Measurements from ENCODE around the gene PLEKHM3.
A peak's percentile ranks its signal among the peaks of the same experiment; 100 is the strongest.

Gene PLEKHM3

GRCh38 chr2:208072250-208072892, 47.0 kb upstream of the PLEKHM3 start (continued):
- no peak for TF ChIP-seq PRDM4 (tag by site-specific recombination; IDR thresholded peaks at IDR 0.05)
- no peak for TF ChIP-seq ZNF18 (tag by site-specific recombination; IDR thresholded peaks at IDR 0.05)
- peak; percentile 70 for TF ChIP-seq ZNF513 (tag by site-specific recombination; IDR thresholded peaks at IDR 0.05)
- TF ChIP-seq HOXC10 (CRISPR knock-in tag; IDR thresholded peaks at IDR 0.05) = no peak
- TF ChIP-seq ZNF140 (tag by site-specific recombination; IDR thresholded peaks at IDR 0.05) = no peak
- TF ChIP-seq ZNF280D (tag by site-specific recombination; IDR thresholded peaks at IDR 0.05) = no peak
- TF ChIP-seq PRDM1 (tag by site-specific recombination; IDR thresholded peaks at IDR 0.05) = no peak
- no peak for TF ChIP-seq ZFP37 (tag by site-specific recombination; IDR thresholded peaks at IDR 0.05)
- TF ChIP-seq ZNF600 (tag by site-specific recombination; IDR thresholded peaks at IDR 0.05) = no peak
- no peak for TF ChIP-seq ZSCAN23 (tag by site-specific recombination; IDR thresholded peaks at IDR 0.05)
- 0 out of 2 replicates have a peak, but pooled peaks have one; percentile 18 for TF ChIP-seq ZNF10 (tag by site-specific recombination; IDR thresholded peaks at IDR 0.05)
- no peak for TF ChIP-seq ZNF555 (tag by site-specific recombination; conservative IDR thresholded peaks at IDR 0.05)

- POLR2A ChIA-PET = no interaction called here
- no peaks in the 10 kb centered on the region for H3K9me3 ChIP-seq (ENCODE audit: control insufficient read depth, insufficient read depth, low read depth, low read length)
- no peak overlapping the region for H3K4me3 ChIP-seq (ENCODE audit: low read depth, low read length)
- no peaks in the 10 kb centered on the region for H3K4me1 ChIP-seq (ENCODE audit: control insufficient read depth, insufficient read depth, low read length)
- CTCF ChIA-PET = interaction anchor here (0.5 to 6.4 kb wide), 3 partner anchors 94 to 1812 kb away, joined by 3 to 48 read pairs (median 4); no protein-coding TSS in a partner anchor
- H3K36me3 ChIP-seq (ENCODE audit: control insufficient read depth in 2 of 2, insufficient read depth in 1 of 2, low read length in 2 of 2) = no peaks in the 10 kb centered on the region
- H3K27ac ChIP-seq (ENCODE audit: extremely low read depth, low read depth, low read length) = no peak overlapping the region
- TF ChIP-seq ZNF560 (tag by site-specific recombination; IDR thresholded peaks at IDR 0.05; ENCODE audit: borderline replicate concordance) = no peak
- no peak for TF ChIP-seq PRDM2 (tag by site-specific recombination; IDR thresholded peaks at IDR 0.05; ENCODE audit: borderline replicate concordance)
- no peak for TF ChIP-seq ZNF184 (tag by site-specific recombination; IDR thresholded peaks at IDR 0.05)
- no peak for TF ChIP-seq ZNF660 (tag by site-specific recombination; IDR thresholded peaks at IDR 0.05)
- TF ChIP-seq ZSCAN4 (tag by site-specific recombination; IDR thresholded peaks at IDR 0.05) = no peak
- TF ChIP-seq ZXDB (tag by site-specific recombination; IDR thresholded peaks at IDR 0.05) = no peak
- TF ChIP-seq SP7 (tag by site-specific recombination; IDR thresholded peaks at IDR 0.05) = no peak
- TF ChIP-seq ZNF239 (tag by site-specific recombination; IDR thresholded peaks at IDR 0.05) = no peak
Observed at GRCh38 chr2:208069186-208069585, 43.9 kb upstream of the PLEKHM3 start.
